Measurements from ENCODE around the gene ZBTB43. TPM values are rescaled to one million over a fixed set of nuclear protein-coding genes. Genes with fewer than 3 reads are reported as not detected.
A peak's percentile ranks its signal among the peaks of the same experiment; 100 is the strongest.

The ZBTB43 gene
- total and polyA plus RNA-seq, 2 experiments from 2014 or later: 9.7 to 11.8 TPM

DNA sequence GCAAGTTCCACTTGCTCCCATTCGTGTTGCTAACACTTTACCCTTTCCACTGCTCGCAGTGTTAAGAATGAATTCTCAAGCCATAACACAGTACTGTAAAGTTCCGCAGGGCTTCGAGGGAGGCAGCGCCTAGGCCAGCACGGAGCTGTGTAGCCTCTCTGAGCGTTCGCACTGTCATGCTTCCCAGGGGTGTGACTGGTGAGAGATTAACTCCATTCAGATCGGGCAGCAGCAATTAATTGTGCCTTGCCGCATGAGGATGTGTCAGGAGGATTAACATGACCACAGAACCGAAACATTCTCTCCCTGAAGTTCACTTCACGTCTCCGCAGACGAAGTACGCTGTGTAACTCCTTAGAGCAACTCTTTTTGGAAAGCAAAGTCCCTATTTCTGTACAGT lies 78.8 kb downstream of the ZBTB43 start:
- H3K4me1 ChIP-seq (ENCODE audit: insufficient read depth): peaks cover 11% of the 10 kb centered on the region; the same call in 1 of the 2 replicates
- peaks cover 31% of the 10 kb centered on the region for H3K79me2 ChIP-seq (replicated peaks; ENCODE audit: insufficient read depth)
- H4K20me1 ChIP-seq (replicated peaks; ENCODE audit: insufficient read depth): peaks cover 19% of the 10 kb centered on the region
- no peak overlapping the region for H2AFZ ChIP-seq
- TF ChIP-seq CREB1 (CRISPR knock-in tag; IDR thresholded peaks at IDR 0.05; ENCODE audit: low read depth) (no peak), EZH2 (IDR thresholded peaks at IDR 0.05; ENCODE audit: low read depth, unreplicated experiment) (no peak), REST (IDR thresholded peaks at IDR 0.05; ENCODE audit: unreplicated experiment) (no peak), ZNF331 (CRISPR knock-in tag; IDR thresholded peaks at IDR 0.05; ENCODE audit: low read depth) (no peak)
- TF ChIP-seq, protein P1, sequence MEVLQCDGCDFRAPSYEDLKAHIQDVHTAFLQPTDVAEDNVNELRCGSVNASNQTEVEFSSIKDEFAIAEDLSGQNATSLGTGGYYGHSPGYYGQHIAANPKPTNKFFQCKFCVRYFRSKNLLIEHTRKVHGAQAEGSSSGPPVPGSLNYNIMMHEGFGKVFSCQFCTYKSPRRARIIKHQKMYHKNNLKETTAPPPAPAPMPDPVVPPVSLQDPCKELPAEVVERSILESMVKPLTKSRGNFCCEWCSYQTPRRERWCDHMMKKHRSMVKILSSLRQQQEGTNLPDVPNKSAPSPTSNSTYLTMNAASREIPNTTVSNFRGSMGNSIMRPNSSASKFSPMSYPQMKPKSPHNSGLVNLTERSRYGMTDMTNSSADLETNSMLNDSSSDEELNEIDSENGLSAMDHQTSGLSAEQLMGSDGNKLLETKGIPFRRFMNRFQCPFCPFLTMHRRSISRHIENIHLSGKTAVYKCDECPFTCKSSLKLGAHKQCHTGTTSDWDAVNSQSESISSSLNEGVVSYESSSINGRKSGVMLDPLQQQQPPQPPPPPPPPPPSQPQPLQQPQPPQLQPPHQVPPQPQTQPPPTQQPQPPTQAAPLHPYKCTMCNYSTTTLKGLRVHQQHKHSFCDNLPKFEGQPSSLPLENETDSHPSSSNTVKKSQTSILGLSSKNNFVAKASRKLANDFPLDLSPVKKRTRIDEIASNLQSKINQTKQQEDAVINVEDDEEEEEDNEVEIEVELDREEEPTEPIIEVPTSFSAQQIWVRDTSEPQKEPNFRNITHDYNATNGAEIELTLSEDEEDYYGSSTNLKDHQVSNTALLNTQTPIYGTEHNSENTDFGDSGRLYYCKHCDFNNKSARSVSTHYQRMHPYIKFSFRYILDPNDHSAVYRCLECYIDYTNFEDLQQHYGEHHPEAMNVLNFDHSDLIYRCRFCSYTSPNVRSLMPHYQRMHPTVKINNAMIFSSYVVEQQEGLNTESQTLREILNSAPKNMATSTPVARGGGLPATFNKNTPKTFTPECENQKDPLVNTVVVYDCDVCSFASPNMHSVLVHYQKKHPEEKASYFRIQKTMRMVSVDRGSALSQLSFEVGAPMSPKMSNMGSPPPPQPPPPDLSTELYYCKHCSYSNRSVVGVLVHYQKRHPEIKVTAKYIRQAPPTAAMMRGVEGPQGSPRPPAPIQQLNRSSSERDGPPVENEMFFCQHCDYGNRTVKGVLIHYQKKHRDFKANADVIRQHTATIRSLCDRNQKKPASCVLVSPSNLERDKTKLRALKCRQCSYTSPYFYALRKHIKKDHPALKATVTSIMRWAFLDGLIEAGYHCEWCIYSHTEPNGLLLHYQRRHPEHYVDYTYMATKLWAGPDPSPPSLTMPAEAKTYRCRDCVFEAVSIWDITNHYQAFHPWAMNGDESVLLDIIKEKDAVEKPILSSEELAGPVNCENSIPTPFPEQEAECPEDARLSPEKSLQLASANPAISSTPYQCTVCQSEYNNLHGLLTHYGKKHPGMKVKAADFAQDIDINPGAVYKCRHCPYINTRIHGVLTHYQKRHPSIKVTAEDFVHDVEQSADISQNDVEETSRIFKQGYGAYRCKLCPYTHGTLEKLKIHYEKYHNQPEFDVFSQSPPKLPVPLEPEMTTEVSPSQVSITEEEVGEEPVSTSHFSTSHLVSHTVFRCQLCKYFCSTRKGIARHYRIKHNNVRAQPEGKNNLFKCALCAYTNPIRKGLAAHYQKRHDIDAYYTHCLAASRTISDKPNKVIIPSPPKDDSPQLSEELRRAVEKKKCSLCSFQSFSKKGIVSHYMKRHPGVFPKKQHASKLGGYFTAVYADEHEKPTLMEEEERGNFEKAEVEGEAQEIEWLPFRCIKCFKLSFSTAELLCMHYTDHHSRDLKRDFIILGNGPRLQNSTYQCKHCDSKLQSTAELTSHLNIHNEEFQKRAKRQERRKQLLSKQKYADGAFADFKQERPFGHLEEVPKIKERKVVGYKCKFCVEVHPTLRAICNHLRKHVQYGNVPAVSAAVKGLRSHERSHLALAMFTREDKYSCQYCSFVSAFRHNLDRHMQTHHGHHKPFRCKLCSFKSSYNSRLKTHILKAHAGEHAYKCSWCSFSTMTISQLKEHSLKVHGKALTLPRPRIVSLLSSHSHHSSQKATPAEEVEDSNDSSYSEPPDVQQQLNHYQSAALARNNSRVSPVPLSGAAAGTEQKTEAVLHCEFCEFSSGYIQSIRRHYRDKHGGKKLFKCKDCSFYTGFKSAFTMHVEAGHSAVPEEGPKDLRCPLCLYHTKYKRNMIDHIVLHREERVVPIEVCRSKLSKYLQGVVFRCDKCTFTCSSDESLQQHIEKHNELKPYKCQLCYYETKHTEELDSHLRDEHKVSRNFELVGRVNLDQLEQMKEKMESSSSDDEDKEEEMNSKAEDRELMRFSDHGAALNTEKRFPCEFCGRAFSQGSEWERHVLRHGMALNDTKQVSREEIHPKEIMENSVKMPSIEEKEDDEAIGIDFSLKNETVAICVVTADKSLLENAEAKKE (CRISPR knock-in tag; IDR thresholded peaks at IDR 0.05): no peak
- H3K4me2 ChIP-seq: no peak overlapping the region
- Mint-ChIP-seq H3K4me3 (no peak overlapping the region), H3K4me1 (peaks cover 24% of the 10 kb centered on the region), H3K9me3 (no peaks in the 10 kb centered on the region), H3K36me3 (ENCODE audit: low read depth) (peaks cover 23% of the 10 kb centered on the region), H3K27ac (peak overlapping the region; percentile 81; the same call in 1 of the 2 replicates), H3K27me3 (ENCODE audit: insufficient read depth, low read depth, poor library complexity) (peaks cover 5% of the 10 kb centered on the region)
- DNase-seq (ENCODE audit: low spot score): no peak
- H3K27me3 ChIP-seq (ENCODE audit: insufficient read depth): no peaks in the 10 kb centered on the region
- no peaks in the 10 kb centered on the region for H3K36me3 ChIP-seq (ENCODE audit: insufficient read depth)
- peak; percentile 21; the same call in 2 of the 3 replicates for ATAC-seq
- H3F3A ChIP-seq (replicated peaks; ENCODE audit: low read depth): no peaks in the 10 kb centered on the region; the same call in 1 of the 2 replicates
- no peak overlapping the region for H3K4me3 ChIP-seq
- no peaks in the 10 kb centered on the region for H3K9me2 ChIP-seq (ENCODE audit: insufficient read depth)
- H3K27ac ChIP-seq (ENCODE audit: low read depth): no peak overlapping the region; the same call in 1 of the 2 replicates

Measured in GM23338 (cell line).